Right lobe of liver (tissue), 6 donors: ENCODE measurements around the gene WDR89. TPM values are rescaled to one million over a fixed set of nuclear protein-coding genes. Genes with fewer than 3 reads are reported as not detected.

Experiments used
- ATAC-seq, 4 donors: fragments of 200-7000 bp; cut with Tn5 transposase; one replicate each; pipeline ENCODE4 v1.9.1; 2020; ENCODE audit warnings: mild to moderate bottlenecking in 4 of 4, moderate library complexity in 4 of 4
- DNase-seq, 3 donors: peaks; one replicate each; pipeline ENCODE4 v3.0.0-alpha.2; 2020
- H3K27ac ChIP-seq, 3 donors: fragments of 200-600 bp; one replicate each; pipeline ENCODE4 v1.8.0; 2022
- H3K27me3 ChIP-seq, 2 donors: fragments of 200-600 bp; one replicate each; pipeline ENCODE4 v1.8.0; 2022
- H3K36me3 ChIP-seq, 4 donors: fragments of 200-600 bp; sonication (generic) in 1 of 4; one replicate each; pipeline versions ENCODE4 v1.5.1 to v1.8.0; 2017 to 2022; ENCODE audit warnings: control low read depth in 1 of 4
- H3K4me1 ChIP-seq, 4 donors: fragments of 200-600 bp; sonication (generic) in 1 of 4; one replicate each; pipeline versions ENCODE4 v1.5.1 to v1.8.0; 2017 to 2022; ENCODE audit warnings: control low read depth in 1 of 4
- H3K4me3 ChIP-seq, 3 donors: fragments of 200-600 bp; one replicate each; pipeline ENCODE4 v1.8.0; 2022
- H3K9me3 ChIP-seq, 4 donors: fragments of 200-600 bp; sonication (generic) in 1 of 4; one replicate each; pipeline versions ENCODE4 v1.5.1 to v1.8.0; 2017 to 2022; ENCODE audit warnings: control low read depth in 1 of 4
- CTCF ChIP-seq, 4 donors: fragments of 200-600 bp in 3 of 4; fragments of 450-650 bp in 1 of 4; IDR thresholded peaks; one replicate each; pipeline versions ENCODE4 v1.5.1 to v1.8.0; 2016 to 2022; ENCODE audit warnings: antibody characterized with exemption in 4 of 4, mild to moderate bottlenecking in 2 of 4
- POLR2A ChIP-seq: fragments of 450-650 bp; IDR thresholded peaks from one replicate; pipeline ENCODE4 v1.6.1; 2017; ENCODE audit warnings: antibody characterized with exemption, mild to moderate bottlenecking
- WGBS: methylation state at CpG from one replicate; pipeline ENCODE4 v1.1.6; 2018; ENCODE audit warnings: low coverage, low lambda C conversion rate; ENCODE audit not compliant: insufficient coverage; ENCODE audit errors: missing lambda C conversion rate; 5-methylcytosine and 5-hydroxymethylcytosine counted together
- intact Hi-C, 2 donors: fragments of 100-400 bp; cut with DNase I; formaldehyde crosslinking; loops; one replicate each; pipeline versions ENCODE4 v1.11.2 to v1.14.1; 2022
- total RNA-seq, 6 experiments: library from RNA; depleted of rRNA in 2 of 6; stranded (reverse); fragments of >200 nt in 2 of 6; fragmentation: NEBNext Ultra II Directional in 3 of 6; extraction: Animal tissue kit (Norgen Biotek cat#: 25700) in 3 of 6; gene quantifications; one replicate each; pipeline versions ENCODE4 v1.1.0 to v1.2.4, GENCODE V29; 2016 to 2023
- donor health status: DM: no; HTN: yes; CAD: no.
- donor health status: DM: no; HTN: no; CAD: no.
- donor health status: DM: no; HTN: no; CAD: no.
- donor health status: DM: no; HTN: yes; CAD: no.
- donor health status: DM: no; HTN: yes; CAD: no.

The WDR89 gene
- total RNA-seq, 6 experiments from 2014 or later, result 3.3 to 7.9 (median 5.8) TPM

- TF ChIP-seq CTCF (IDR thresholded peaks at IDR 0.05) (no peak), POLR2A (no peak)
- DNase-seq (no peak), ATAC-seq (no peak)
- WGBS, result 95% methylated on average over 9 of the region's 9 CpGs
- Histone ChIP-seq H3K4me1 (no peaks in the 10 kb centered on the region), H3K36me3 (peaks cover 0 to 3% (median 0%) of the 10 kb centered on the region in 4 donors), H3K4me3 (no peak overlapping the region), H3K27ac (no peak overlapping the region), H3K27me3 (no peaks in the 10 kb centered on the region), H3K9me3 (no peaks in the 10 kb centered on the region)
- intact Hi-C loops, result no loop called here
These were observed 41.3 kb upstream of the WDR89 start for GRCh38 chr14:63682727-63683593.

GRCh38 chr14:63678536-63678935, 36.9 kb upstream of the WDR89 start:
- no peak overlapping the region for H3K4me3 ChIP-seq
- H3K27ac ChIP-seq, result no peak overlapping the region
- intact Hi-C loops, result no loop called here
- no peaks in the 10 kb centered on the region for H3K9me3 ChIP-seq
- ATAC-seq (no peak), DNase-seq (no peak)
- TF ChIP-seq POLR2A, result no peak
- no peak for TF ChIP-seq CTCF (IDR thresholded peaks at IDR 0.05)
- 91% methylated on average over 1 of the region's 1 CpG for WGBS
- H3K4me1 ChIP-seq, result no peaks in the 10 kb centered on the region
- no peaks in the 10 kb centered on the region for H3K36me3 ChIP-seq
- no peaks in the 10 kb centered on the region for H3K27me3 ChIP-seq

GRCh38 chr14:63677891-63678379, 36.3 kb upstream of the WDR89 start:
- intact Hi-C loops, result no loop called here
- no peaks in the 10 kb centered on the region for H3K27me3 ChIP-seq
- H3K4me3 ChIP-seq, result no peak overlapping the region
- no peaks in the 10 kb centered on the region for H3K4me1 ChIP-seq
- no peak overlapping the region for H3K27ac ChIP-seq
- TF ChIP-seq CTCF (IDR thresholded peaks at IDR 0.05) (no peak), POLR2A (no peak)
- 100% methylated on average over 3 of the region's 3 CpGs for WGBS
- no peaks in the 10 kb centered on the region for H3K9me3 ChIP-seq
- no peaks in the 10 kb centered on the region for H3K36me3 ChIP-seq
- DNase-seq (no peak), ATAC-seq (no peak)

- H3K27me3 ChIP-seq, result no peaks in the 10 kb centered on the region
- no peak overlapping the region for H3K27ac ChIP-seq
- no peaks in the 10 kb centered on the region for H3K36me3 ChIP-seq
- H3K4me1 ChIP-seq, result peaks cover 0 to 12% (median 4%) of the 10 kb centered on the region in 4 donors
- ATAC-seq (no peak), DNase-seq (no peak)
- intact Hi-C loops, result no loop called here
- TF ChIP-seq POLR2A, result no peak
- TF ChIP-seq CTCF (IDR thresholded peaks at IDR 0.05), result no peak
- WGBS, result 82% methylated on average over 2 of the region's 3 CpGs
- no peak overlapping the region for H3K4me3 ChIP-seq
- no peaks in the 10 kb centered on the region for H3K9me3 ChIP-seq
These were observed 34.9 kb upstream of the WDR89 start for GRCh38 chr14:63676615-63677014.
